ENCODE results near the gene POT1.
"Not testable (repeated sequence)": the region's sequence is repeated elsewhere in the genome, so short reads cannot be mapped to it uniquely, and the experiment has no call there.

The POT1 gene

GRCh38 chr7:124929467-124930172 lies at the start of gene POT1:
Gene POT1 (minus strand): TSS chr7:124929825. CDS start chr7:124897173, 32,652 bp downstream.
- no peak for TF ChIP-seq CTCF (IDR thresholded peaks at IDR 0.05; ENCODE audit: low read depth, low read length)
- peak within 1 kb of the TSS; percentile 76 for H3K4me3 ChIP-seq (ENCODE audit: low read depth, low read length)

GRCh38 chr7:124975131-124975530 lies 45.5 kb upstream of the POT1 start:
- H3K4me3 ChIP-seq (ENCODE audit: low read depth, low read length) = not testable (repeated sequence)

GRCh38 chr7:124965553-124965952 lies 35.9 kb upstream of the POT1 start:
- no peak for TF ChIP-seq CTCF (IDR thresholded peaks at IDR 0.05; ENCODE audit: low read depth, low read length)
- H3K4me3 ChIP-seq (ENCODE audit: low read depth, low read length) = no peak overlapping the region

GRCh38 chr7:124959676-124960075 lies 30.1 kb upstream of the POT1 start:
- H3K4me3 ChIP-seq (ENCODE audit: low read depth, low read length) = no peak overlapping the region
- no peak for TF ChIP-seq CTCF (IDR thresholded peaks at IDR 0.05; ENCODE audit: low read depth, low read length)

- not testable (repeated sequence) for H3K4me3 ChIP-seq (ENCODE audit: low read depth, low read length)
These were observed 28.3 kb upstream of the POT1 start for GRCh38 chr7:124957952-124958351.

GRCh38 chr7:124956160-124956559 lies 26.5 kb upstream of the POT1 start:
- no peak overlapping the region for H3K4me3 ChIP-seq (ENCODE audit: low read depth, low read length)
- TF ChIP-seq CTCF (IDR thresholded peaks at IDR 0.05; ENCODE audit: low read depth, low read length) = no peak

- H3K4me3 ChIP-seq (ENCODE audit: low read depth, low read length) = no peak overlapping the region
- no peak for TF ChIP-seq CTCF (IDR thresholded peaks at IDR 0.05; ENCODE audit: low read depth, low read length)
These were observed 25.2 kb upstream of the POT1 start for GRCh38 chr7:124954790-124955189.

GRCh38 chr7:124945680-124946079 lies 16.1 kb upstream of the POT1 start:
- TF ChIP-seq CTCF (IDR thresholded peaks at IDR 0.05; ENCODE audit: low read depth, low read length) = no peak
- H3K4me3 ChIP-seq (ENCODE audit: low read depth, low read length) = no peak overlapping the region

All from WI38 (cell line).